EL (cell line): Measurements from ENCODE around the gene TMIE.
"Not testable (repeated sequence)": the region's sequence is repeated elsewhere in the genome, so short reads cannot be mapped to it uniquely, and the experiment has no call there.

ENCODE experiments used
- DNase-seq: peaks from one replicate; pipeline ENCODE4 v3.0.0-alpha.2; 2016

TMIE gene

DNA sequence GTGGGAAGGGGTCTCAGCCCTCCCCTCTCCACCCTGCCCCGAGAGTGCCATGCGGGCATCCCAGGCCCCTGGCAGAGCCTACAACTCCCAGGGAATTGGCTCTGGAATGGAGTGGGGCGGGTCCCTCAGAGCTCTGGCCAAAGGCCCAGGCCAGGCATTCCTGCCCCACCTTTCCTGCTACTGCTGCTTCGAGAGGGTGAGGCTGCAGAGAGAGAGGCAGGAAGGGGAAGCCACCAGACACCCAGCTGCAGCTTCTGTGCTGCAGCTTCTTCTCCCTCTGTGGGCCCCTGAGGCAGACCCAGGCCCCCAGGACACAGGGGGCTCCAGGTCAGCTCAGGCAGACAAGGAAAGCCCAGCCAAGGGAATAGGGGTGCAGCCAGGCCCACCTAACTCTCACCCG, 10.4 kb upstream of the TMIE start:
- no peak for DNase-seq

- peak; percentile 25 for DNase-seq
Measured at GRCh38 chr3:46692566-46692990, 8.6 kb upstream of the TMIE start.

DNA sequence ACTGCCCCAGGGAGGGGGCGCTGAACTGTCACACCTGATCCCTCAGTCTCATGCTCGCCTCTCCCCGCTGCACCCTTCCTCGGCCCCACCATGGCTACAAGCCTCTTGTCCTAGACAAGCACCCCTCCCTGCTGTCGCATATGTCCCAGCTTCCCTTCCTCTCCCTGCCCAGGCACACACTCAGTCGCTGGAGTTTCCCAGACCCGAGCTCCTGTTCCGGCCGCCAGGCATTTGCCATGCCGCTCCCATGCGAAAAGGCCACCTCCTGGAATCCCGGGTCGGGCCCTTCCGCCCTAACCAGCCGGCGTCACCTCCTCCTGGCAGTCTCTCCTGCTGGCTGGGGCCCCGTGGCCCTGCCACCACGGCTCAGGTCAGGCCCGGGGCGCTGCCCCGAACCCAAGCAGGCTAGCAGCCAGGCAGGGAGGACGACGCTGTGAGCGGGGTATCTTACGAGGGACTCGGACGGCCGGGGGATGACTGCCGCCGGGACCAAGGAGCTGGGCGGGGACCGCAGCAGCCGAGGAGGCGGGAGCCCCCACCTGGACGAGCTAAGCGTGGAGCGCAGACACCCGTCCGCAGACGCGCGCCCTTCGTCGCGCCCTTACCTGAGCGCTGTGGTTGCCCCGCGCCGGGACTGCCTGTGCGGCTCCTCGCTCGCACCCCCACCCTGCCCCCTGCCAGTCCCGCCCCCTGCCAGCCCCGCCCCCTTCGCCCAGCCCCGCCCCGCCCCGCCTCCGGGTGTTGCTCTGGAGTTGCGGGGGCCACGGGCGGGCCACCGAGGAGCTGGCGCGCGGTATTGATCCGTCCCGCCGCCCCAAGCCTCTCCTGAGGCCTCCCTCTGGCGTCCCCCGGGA, 7.9 kb upstream of the TMIE start, which contains the start of gene ALS2CL:
Gene ALS2CL, minus strand, starts transcription at position 642 of the 854 bp plus-strand sequence. CDS start 4,239 bp downstream, outside the sequence.
- peak; percentile 49 for DNase-seq

DNA sequence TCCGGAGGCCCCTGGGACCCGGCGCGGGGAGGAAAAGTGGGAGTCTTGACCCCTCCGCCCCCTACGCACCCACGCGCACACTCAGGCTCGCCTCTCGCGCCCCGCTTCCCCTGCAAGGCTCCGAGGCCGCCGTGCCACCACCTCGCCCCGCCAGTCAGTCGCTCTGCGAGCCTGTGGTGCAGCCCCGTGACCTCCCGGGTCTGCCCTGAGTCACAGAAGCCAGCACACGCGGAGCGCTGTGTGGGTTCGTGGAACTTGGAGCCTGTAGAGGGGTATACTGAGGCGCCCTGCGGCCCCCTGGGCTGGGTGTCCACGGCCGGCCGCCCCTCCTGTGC, 7.3 kb upstream of the TMIE start:
- no peak for DNase-seq

DNA sequence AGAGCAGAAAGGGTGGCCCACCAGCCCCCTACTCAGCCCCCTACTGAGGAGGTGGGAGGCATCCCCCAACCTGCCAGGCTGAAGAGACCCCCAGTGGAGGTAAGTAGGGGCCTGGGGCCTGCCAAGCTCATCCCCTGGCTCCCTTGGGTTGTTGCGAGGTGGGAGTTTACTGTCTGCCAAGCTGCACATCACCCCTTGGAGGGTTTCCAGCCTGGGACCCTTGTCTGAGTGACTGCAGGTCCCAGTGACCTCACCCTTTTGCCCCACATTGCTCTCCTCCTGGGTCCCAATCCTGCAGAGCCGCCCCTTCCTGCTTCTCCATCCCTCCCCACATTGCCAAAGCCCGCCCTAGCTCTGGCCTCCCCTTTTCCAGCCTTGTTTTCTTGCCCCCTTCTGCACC, 6.7 kb upstream of the TMIE start:
- no peak for DNase-seq

GRCh38 chr3:46695177-46695961, 5.8 kb upstream of the TMIE start:
- DNase-seq = peak; percentile 25

DNA sequence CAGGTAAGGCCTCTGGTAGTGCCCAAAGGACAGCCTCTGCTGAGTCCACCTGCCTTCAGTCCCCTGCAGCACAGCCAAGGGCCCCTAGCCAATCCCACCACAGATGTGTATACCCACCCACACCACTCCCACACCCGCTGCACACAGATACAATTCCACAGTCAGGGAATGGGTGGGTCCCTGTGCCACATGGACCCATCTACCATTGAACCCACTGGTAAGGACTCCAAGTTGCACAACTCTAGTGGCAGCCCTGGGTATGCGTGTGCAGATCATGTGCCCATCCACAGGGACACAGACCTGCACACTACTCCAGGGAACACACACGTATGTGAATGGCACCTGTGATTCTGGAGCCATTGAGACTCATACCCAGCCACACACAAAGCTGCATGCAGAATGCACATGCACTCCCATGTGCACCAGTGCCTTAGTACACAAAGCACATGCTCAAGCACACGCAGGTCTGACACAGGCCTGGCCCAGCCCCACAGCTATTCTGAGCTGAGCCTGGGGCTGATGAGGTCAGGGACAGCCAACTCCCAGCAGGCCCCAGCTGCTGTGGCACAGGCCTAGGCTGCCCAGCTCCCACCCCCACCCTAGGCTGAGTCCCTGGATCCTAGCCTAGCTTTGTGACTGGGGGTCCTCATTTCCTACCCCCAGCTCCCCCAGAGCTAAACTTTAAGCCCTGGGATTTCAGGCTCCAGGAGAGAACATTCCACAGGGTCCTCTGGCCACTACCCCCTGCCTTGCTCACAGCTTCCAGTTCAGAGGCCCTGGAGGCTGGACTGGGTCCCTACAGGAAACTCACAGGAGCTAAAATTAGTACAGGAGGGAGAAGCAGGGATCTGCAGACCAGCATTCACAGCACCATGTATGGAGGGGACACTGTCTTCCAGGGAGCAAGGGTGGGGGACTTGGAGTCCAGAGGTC, 5.0 kb upstream of the TMIE start:
- peak; percentile 26 for DNase-seq

DNA sequence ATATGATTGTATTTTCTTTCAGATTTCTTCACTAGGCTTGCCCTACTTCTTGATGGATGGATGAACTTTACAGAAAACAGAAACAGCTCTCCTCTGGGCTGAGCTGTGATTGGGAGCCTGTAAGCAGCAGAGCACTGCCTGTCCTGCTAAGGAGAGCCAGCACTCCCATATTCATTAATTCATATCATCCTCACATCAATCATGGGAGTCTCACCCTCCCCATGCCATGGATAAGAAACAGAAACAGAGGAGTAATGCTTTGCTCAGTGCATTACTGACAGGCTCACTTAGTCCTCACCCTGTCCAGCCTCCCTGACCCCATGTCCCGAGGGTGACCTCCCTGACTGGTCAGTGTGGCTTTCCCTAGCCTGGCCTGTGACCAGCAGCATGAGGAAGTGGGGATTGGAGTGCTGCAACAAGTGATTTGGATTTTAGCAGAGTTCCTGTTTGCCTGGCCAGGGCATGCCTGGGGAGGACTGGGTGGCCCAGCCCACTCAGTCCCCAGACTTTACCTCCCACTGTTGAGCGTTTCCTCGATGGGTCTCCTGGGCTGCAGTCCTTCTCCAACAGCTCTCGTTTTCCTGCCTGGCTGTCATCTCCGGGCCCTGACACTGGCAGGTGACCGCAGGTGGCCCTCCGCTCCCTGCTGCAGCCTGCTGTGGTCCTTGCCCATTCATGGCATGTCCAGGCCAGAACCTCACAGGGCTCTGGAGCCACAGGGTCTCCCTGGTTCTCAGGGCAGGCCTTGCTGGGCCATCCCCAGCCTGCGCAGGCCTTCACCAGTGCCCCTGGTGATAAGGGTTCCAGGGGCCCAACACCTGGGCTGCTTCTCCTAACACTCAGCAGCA, 1.3 kb upstream of the TMIE start:
- no peak for DNase-seq

- no peak for DNase-seq
Measured at GRCh38 chr3:46700772-46701171, 420 bp upstream of the TMIE start.

DNA sequence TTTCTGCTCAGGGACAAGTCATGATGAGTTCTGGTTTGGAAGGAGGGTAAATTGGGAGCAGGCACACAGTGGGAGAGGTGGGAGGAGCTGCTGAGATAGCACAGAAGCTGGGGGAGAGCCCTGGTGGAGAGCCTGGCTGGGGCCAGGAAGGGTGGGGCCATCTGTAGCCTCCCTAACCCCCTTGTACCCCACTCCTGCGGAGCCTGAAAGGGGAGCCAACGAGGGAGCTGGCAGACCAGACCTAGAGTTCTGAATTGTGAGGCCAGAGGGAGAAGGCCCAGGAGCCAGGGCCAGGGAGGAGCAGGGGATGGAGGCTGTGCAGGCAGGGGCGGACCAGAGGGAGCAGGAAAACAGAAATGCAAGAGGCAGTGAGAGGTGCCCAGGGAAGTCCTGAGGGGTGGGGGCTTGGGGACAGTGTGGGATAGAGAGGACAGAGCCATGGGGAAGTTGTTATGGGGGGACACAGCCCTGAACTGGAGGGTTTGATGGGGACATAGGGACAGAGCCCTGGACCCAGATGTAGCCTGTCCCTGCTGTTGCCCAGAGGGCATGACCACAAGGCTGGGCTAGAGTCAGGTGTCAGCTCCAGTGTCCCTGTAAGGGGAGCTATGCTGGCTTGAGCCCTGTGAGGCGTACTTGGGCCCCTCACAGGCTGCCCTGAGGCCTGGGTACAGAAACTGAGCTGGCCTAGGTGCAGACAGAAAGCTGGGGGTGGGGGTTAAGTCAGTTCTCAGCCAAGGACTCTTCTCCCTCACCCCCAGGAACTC, 1.2 kb downstream of the TMIE start:
- DNase-seq = no peak

- no peak for DNase-seq
Measured at GRCh38 chr3:46703013-46703520, 1.9 kb downstream of the TMIE start.

- not testable (repeated sequence) for DNase-seq
Measured at GRCh38 chr3:46704346-46704745, 3.2 kb downstream of the TMIE start.

GRCh38 chr3:46705022-46705530, 3.9 kb downstream of the TMIE start:
- peak; percentile 69 for DNase-seq

- DNase-seq = peak; percentile 89
Measured at GRCh38 chr3:46705751-46706552, 4.8 kb downstream of the TMIE start.

- no peak for DNase-seq
Measured at GRCh38 chr3:46706771-46707582, 5.8 kb downstream of the TMIE start.

DNA sequence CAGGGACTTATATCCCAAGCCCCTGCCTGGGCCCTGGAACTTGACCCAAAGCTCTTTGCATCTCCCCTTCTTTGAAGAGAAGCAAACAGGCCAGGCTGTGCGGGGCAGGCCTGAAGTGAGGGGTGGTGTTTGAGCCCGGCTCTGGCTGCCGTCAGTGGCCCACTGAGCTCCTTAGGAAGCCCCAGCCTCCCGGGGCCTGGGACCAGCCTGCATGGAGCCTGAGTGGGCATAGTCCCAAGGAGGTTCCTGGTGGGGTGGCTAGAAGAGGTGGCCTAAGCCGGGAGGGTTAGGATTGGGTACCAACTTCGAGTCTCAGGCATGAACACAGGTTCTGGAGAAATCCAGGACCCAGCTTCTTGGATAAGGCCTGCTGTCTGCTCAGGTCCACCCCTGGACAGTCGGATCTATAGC, 6.4 kb downstream of the TMIE start:
- no peak for DNase-seq

GRCh38 chr3:46708401-46709156, 7.4 kb downstream of the TMIE start:
- no peak for DNase-seq

DNA sequence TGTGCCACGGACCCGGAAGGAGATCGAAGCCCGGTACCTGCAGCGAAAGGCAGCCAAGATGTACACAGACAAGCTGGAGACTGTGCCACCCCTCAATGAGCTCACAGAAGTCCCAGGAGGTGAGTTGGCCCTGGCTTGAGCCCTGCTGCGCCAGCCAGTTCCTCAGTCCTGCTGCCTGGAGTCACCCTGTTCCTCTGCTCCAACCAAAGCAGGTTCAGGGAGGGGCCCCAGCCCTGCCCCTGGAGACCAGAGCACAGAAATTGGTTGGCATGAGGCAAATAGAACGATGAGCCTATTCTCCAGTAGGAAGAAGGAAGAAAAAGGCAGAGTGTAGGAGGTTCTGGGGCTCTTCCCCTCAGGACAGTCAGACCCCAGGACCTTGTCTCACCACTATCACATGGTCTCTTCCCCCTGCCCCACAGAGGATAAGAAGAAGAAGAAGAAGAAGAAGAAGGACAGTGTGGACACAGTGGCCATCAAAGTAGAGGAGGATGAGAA, 8.0 kb downstream of the TMIE start:
- DNase-seq = no peak
